Germinal center (tissue), 1 donor: ENCODE results near the gene ZNF594.
"Not testable (repeated sequence)": the region's sequence is repeated elsewhere in the genome, so short reads cannot be mapped to it uniquely, and the experiment has no call there.

ENCODE experiments used
- DNase-seq: peaks from one replicate; pipeline ENCODE4 v3.0.0; 2012; ENCODE audit warnings: mixed read lengths, low spot score

The ZNF594 gene

DNA sequence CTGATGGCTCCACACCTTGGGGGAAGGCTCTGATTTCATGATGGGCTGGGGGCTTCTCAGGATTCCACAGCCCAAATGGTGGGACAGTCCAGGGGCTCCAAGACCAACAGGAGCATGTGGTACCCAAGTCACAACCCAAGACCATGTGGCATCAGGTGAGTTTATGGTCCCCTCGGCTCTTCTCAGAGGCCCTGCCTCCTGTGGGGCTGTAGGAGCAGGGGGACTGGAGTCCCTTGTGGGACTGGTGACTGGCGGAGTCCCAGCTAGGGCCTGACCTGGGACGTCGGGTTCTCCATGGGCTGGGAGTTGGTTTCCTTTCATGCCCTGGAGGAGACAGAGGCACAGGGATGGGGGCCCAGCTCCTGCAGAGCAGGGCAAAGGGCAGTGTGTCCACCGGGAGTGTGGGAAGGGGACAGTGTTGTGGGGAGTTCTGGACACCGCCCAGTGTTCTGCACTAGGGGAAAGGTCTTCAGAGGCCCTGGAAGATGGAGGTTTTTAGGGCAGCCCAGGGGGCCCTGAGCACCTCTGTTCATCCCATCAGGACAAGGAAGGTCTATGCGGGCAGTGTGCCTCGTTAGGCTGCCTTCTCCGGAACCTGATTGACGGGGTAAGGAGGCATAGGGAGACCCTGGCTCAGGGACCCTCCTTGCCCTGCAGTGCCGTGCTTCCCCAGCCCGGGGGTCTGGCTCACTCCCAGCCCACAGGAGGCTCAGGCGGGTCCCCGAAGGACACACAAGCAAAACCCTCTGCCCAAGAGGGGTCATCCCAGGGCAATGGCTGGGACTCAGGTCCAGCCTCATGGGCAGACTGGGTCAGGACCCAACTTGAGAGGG, 54.9 kb downstream of the ZNF594 start:
- not testable (repeated sequence) for DNase-seq

DNA sequence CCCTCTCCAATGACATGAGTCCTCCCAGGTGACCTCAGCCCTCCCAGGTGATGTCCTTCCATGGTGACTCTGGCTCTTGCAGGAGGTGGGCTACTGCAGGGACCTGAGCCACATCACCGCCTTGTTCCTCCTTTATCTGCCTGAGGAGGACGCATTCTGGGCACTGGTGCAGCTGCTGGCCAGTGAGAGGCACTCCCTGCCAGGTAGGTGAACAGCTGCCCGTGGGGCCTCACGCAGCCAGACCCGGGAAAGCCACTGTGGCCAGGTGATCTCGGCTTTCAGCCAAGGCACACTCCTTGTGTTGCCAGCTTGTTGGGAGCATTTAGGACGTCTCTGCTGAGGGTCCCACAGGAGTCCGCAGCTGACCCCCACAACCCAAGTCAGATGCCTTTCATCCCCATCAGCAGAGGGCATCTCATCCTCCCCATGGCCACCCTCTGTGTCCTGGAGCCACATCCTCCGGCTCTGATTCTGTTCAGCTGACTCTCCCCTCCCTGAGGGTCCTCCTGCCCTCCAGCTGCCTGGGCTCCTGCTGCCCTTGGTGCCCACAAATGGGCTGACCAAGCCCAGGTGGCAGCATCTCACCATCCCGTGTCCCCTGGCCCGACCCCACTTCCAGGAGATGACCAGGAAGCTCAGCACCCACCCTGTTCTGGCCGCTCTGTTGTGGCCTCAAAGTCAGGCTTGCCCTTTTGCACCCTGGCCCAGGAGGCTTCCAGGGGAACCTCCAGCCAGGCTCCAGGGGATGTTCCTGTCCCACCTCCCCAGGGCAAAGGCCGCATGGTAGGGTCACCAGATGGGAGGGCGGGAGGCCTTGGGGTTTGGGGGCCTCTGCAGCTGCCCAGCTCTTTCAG, 55.7 kb downstream of the ZNF594 start:
- DNase-seq = no peak

DNA sequence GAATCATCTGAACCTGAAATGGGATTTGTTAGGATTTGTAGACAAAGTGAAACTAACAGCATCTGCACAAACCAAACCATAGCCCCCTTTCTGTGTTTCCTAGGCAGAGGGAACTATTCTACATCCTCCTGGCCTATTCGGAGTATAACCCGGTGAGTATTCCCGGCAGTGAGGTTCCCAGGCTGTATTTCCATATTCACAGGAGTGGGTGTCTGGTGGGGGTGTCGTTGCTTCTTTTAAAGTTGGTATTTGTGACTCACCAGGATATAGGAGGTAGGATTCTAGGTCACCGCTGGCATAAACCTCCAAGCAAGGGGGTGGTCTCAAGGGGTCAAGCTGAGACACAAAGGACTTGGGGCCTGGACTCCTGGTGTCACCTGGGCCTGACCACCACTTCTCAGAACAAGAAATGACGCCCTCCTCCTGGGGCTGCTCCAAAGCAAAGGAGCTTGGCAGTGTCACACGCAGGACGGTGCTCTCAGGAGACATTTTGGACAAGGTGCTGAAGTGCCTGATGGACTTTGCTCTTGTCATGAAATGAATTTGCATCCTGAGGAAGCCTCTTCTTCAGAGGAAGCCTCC, 56.4 kb downstream of the ZNF594 start:
- DNase-seq = not testable (repeated sequence)

DNA sequence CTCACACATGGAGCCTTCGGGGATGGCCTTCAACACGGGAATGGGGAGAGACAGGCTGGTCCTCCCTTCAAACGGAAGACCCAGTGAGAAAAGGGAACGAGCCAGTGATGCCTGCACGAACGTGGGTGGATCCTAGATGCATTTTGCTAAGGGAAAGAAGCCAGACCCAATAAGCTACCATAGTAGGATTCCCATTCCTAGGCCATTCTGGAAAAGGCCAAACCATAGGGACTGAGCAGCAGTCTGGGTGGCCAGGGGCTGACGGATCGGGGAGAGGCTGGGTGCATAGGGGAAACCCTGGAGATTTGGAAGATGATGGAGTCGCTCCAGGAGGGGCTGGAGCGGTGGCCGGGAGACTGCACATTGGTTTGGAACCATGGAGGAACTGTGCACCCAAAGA, 57.1 kb downstream of the ZNF594 start:
- DNase-seq = not testable (repeated sequence)

DNA sequence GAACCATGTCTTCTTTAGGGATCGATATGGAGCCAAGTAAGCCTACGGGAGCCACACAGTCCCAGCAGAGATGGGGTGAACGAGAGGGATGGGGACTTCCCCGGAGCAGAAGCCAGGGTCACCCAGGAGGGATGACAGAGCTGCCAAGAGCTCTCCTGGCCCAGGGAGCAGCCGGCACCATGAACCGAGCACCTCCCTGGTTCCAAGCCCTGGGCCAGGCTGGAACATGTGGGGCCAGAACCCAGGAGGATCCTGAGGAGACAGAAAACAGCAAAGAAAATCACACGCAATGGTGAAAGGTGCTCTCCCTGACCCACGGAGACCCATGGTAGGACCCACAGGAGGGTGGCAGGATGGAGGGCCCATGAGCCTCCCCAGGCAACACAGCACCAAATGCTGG, 57.7 kb downstream of the ZNF594 start:
- not testable (repeated sequence) for DNase-seq

DNA sequence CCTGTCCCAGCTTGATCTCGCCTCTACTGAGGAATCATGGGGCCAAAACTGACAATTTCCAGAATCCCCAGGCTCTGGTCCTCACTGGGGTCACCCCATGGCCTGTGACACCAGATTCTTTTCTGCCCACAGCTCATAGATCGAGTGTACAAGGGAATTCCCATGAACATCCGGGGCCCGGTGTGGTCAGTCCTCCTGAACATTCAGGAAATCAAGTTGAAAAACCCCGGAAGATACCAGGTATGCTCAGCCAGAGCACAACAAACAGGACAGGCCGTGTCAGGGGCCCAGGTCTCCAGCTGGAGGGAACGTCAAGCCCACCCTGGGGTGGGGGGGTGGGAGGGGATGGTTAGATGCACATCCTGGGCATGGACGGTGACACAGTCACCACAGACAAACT, 58.4 kb downstream of the ZNF594 start:
- no peak for DNase-seq

DNA sequence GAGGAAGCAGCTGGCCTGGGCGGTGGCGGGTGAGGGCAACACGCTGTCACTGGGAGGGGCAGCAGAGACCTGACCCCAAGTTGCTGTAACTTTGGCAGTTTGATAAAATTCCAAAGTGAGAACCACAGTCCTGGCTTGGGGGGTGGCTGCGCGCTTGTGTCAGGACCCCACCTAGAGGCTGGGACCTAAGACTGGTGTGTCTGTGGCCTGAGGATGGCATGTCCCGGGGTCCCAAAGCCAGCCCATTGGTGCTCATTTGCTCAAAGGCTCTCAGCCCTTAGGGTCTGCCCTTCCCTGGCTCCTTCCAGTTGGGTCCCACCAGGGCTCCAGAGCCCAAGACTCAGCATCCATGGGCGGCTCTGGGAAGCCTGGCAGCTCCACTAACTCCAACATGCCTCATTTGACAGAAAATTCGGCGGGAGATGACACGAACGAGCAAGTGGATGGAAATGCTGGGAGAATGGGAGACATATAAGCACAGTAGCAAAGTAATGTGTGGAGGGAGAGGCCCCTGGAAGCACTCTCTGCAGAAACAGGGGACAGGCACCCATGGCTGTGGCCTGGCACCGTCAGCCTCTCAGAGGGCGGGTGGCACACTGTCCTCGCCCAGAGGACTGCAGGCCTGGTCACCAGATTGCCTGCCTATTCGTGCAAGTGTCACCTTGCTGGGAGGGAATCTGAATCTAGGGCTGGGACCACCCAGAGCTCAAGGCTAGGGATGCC, 59.0 kb downstream of the ZNF594 start:
- DNase-seq = not testable (repeated sequence)

DNA sequence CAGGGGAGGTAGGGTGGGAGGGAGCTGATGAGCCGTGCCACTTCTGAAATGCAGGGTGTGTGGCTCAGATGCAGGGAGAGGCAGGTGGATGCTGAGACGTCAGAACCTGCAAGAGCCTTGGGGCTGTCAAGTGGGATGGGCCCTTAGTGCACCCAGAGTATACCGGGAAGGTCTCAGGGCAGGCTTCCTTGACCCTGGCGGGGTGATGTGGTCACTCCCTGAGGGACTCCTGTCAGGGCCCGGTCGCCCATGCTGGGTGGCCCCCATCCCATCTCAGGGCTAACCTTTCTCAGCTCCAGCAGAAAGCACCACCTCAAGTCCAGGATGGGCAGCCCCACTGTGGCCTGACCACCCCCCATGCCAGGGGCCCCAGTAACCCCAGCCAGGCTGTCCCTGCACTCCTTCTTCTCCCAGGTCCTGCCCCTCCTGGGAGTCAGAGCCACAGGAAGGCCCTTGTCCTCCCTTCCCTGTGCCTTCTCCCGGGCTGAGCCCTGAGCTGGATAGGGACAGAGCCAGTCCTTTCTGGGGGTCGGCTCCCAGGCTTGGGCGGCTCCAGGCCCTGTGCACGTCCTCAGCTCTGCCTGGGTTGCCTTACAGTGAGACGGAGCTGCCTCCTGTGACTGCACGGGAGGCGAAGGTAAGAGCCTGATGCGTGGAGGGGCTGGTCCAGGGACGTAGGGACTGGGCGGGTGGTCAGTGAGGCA, 59.7 kb downstream of the ZNF594 start:
- not testable (repeated sequence) for DNase-seq

DNA sequence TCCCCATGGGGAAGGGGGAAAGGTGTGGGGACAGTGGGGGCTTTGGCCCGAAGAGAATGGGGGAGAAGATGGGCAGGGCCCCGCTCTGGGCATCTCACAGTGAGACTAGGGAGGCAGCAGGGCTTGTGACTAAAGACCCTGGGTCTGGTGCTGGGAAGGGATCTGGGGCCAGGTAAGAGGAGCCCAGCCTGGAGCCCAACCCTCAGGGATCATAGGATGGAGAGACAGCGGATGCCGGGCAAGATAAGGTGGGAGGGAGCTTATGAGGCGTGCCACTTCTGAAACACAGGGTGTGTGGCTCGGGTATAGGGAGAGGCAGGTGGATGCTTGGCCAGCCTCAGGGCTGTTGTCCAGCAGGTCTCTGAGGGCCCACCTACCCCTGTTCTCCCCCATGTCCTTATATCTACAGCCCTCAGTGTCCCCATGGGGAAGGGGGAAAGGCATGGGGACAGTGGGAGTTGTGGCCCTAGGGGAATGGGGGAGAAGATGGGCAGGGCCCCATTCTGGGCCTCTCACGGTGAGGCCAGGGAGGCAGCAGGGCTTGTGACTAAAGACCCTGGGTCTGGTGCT, 60.4 kb downstream of the ZNF594 start:
- no peak for DNase-seq

DNA sequence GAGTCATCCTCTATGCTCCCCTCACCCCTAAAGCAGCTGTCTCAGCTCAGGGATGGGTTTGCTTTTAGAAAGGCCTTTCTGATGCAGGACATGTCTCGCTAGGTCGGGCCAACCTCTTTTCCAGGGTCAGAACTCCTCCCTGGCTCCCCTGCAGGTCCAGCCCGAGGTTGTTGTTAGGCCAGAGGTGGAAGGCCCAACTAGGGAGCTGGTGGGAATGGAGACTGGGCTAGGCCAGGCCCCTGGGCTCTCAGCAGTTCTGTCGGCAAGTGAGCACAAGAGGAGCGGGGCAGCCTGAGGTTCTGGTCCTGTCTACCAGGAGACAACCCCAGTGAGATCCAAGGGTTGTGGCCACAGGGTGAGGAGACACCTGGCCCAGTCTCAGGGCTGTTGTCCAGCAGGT, 61.0 kb downstream of the ZNF594 start:
- DNase-seq = not testable (repeated sequence)

DNA sequence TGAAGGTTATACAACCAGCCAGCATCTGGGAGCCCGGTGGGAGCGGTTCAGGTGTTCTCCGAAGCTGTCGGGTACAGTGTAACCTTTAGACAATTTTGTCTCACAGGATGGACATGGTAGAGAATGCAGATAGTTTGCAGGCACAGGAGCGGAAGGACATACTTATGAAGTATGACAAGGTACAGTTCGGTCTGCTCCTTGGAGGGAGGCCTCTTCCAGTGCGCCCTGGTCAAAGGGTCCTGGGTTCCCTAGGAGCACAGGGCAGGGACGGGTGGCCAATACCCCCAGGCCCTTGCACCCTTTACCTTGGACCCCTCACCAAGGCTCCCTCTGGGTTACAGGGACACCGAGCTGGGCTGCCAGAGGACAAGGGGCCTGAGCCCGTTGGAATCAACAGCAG, 61.4 kb downstream of the ZNF594 start:
- not testable (repeated sequence) for DNase-seq

DNA sequence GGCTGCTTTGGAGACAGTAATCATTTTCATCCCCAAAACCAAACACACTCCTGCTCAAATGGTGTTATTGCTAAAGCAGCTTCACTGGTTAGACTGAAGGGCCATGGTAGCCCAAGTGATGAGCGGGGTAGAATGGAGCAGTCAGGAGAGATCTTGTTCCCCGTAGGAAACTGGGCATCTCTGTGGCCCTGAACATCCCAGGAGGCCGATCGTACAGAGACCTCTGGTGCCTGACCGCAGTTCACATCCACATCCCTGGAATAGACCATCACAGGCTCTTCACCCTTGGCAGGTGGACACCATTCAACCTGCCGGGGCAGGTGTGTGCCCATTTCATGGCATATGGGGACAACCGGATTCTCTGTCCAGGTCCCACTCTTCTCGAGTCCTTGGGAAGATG, 61.9 kb downstream of the ZNF594 start:
- DNase-seq = not testable (repeated sequence)
